ENCODE data around the gene STATH. TPM values are rescaled to one million over a fixed set of nuclear protein-coding genes. Genes with fewer than 3 reads are reported as not detected.

Gene STATH
- total and polyA plus RNA-seq, 2 of the 8 experiments (the other 6 are each of a cell fraction or from before 2014, with no cell fraction given): not detected

DNA sequence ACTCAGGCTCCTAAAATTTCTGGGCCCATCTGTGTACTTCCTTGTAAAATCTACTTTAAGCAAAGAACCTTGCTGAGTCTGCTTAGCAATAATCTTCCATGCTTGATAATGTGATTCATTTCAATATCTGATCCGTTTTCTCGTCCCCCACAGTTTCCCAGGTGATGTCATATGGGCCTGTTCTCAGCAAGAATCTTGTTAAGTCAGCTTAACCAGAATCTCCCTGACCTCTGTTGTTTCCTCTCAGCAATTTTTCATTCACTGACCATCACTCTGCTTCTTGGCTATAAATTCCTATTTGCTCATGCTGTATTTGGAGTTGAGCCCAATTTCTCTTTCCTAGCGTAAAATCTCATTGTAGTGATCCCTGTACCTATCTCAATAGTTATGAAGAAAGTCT, 44.2 kb upstream of the STATH start (continued):
- TF ChIP-seq FOSL1 (IDR thresholded peaks at IDR 0.05; ENCODE audit: insufficient read depth, low read depth, low read length) (no peak), CREB1 (IDR thresholded peaks at IDR 0.05) (no peak), EZH2 (IDR thresholded peaks at IDR 0.05; ENCODE audit: low read depth, low read length, severe bottlenecking) (no peak)
- TF ChIP-seq, protein P1, sequence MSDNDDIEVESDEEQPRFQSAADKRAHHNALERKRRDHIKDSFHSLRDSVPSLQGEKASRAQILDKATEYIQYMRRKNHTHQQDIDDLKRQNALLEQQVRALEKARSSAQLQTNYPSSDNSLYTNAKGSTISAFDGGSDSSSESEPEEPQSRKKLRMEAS (IDR thresholded peaks at IDR 0.05): no peak
